ENCODE data around the gene ST3GAL4.

DNA sequence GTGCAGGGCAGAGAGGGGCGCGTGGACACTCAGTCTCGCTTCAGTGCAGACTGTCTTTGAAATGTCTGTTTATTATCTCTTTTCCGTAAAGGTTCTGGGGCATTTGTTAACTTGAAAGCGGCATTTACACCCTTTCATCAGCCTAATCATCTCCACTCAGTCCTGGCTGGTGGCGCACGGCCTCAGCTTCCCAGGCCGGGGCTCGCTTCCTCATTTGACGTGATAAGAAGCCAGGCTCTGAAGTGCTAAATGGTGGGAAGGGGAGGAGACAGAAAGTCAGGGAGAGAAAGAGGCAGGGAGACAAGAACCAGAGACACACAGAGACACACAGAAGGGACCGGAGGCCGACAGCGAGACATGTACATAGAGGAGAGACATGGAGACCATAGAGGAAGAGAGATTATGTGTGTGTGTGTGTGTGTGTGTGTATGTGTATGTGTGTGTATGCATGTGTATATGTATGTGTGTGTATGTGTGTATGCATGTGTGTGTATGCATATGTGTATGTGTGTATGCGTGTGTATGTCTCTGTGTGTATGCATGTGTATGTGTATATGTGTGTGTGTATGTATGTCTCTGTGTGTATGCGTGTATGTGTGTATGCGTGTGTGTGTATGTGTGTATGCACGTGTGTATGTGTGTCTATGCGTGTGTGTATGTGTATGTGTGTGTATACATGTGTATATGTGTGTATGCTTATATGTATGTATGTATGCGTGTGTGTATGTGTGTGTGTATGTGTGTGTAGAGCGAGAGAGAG is 101.5 kb downstream of the ST3GAL4 start:
- TF ChIP-seq, protein P1, sequence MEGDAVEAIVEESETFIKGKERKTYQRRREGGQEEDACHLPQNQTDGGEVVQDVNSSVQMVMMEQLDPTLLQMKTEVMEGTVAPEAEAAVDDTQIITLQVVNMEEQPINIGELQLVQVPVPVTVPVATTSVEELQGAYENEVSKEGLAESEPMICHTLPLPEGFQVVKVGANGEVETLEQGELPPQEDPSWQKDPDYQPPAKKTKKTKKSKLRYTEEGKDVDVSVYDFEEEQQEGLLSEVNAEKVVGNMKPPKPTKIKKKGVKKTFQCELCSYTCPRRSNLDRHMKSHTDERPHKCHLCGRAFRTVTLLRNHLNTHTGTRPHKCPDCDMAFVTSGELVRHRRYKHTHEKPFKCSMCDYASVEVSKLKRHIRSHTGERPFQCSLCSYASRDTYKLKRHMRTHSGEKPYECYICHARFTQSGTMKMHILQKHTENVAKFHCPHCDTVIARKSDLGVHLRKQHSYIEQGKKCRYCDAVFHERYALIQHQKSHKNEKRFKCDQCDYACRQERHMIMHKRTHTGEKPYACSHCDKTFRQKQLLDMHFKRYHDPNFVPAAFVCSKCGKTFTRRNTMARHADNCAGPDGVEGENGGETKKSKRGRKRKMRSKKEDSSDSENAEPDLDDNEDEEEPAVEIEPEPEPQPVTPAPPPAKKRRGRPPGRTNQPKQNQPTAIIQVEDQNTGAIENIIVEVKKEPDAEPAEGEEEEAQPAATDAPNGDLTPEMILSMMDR (IDR thresholded peaks at IDR 0.05 in 2 of 3, conservative IDR thresholded peaks at IDR 0.05 in 1 of 3; ENCODE audit: borderline replicate concordance in 1 of 3, insufficient read depth in 1 of 3, low read depth in 2 of 3, low read length in 2 of 3) = no peak
- TF ChIP-seq EGR1 (IDR thresholded peaks at IDR 0.05; ENCODE audit: low read depth) (no peak), POLR2AphosphoS5 (IDR thresholded peaks at IDR 0.05; ENCODE audit: low read depth, low read length) (no peak), ELF1 (IDR thresholded peaks at IDR 0.05; ENCODE audit: borderline replicate concordance, low read depth) (no peak)

Data from HCT116 (cell line).